ENCODE measurements around the gene TNFRSF18.

DNA sequence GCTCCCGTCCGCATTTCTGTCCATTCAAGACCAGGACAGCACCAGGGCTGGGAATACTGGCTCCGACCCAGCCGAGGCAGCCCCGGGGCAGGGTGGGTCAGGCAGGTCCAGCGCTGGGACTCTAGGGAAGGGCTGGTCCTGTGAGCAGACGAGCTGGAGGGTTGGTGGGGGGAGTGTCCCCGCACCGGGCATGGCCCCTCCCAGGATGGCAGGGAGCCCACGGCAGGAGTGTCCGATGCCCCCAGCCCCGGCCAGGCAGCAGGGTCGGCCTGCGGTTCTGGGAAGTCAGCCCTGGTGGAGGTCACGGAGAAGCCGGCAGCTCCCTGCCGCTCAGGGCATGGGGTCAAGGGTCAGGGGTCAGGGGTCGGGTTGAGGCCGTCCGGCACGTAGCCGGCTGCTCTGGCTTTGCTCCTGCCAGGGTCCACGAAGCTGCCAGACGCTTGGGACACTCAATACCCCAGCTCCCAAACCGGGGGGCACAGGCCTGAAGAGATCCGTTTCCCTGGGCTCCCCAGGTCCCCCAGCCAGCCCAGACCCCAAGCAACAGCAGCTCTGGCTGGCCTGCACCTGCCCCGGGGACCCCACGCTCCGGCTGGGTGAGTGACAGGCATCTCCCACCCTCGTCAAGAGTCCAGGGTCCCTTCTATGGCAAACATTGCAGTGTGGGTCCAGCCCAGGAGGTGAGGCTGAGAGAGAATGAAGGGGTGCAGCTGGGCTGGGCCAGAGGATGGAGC lies 33.4 kb upstream of the TNFRSF18 start:
- TF ChIP-seq POLR2AphosphoS5 (IDR thresholded peaks at IDR 0.05; ENCODE audit: low read depth, low read length) (no peak), TAF1 (IDR thresholded peaks at IDR 0.05; ENCODE audit: borderline replicate concordance, insufficient read depth, low read length) (no peak), SIN3A (IDR thresholded peaks at IDR 0.05; ENCODE audit: borderline replicate concordance, insufficient read depth, low read length) (no peak), FOXP2 (optimal IDR thresholded peaks at IDR 0.05; ENCODE audit: borderline replicate concordance, extremely low read depth, extremely low read length, insufficient read depth) (no peak)
- TF ChIP-seq, protein P1, sequence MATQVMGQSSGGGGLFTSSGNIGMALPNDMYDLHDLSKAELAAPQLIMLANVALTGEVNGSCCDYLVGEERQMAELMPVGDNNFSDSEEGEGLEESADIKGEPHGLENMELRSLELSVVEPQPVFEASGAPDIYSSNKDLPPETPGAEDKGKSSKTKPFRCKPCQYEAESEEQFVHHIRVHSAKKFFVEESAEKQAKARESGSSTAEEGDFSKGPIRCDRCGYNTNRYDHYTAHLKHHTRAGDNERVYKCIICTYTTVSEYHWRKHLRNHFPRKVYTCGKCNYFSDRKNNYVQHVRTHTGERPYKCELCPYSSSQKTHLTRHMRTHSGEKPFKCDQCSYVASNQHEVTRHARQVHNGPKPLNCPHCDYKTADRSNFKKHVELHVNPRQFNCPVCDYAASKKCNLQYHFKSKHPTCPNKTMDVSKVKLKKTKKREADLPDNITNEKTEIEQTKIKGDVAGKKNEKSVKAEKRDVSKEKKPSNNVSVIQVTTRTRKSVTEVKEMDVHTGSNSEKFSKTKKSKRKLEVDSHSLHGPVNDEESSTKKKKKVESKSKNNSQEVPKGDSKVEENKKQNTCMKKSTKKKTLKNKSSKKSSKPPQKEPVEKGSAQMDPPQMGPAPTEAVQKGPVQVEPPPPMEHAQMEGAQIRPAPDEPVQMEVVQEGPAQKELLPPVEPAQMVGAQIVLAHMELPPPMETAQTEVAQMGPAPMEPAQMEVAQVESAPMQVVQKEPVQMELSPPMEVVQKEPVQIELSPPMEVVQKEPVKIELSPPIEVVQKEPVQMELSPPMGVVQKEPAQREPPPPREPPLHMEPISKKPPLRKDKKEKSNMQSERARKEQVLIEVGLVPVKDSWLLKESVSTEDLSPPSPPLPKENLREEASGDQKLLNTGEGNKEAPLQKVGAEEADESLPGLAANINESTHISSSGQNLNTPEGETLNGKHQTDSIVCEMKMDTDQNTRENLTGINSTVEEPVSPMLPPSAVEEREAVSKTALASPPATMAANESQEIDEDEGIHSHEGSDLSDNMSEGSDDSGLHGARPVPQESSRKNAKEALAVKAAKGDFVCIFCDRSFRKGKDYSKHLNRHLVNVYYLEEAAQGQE (IDR thresholded peaks at IDR 0.05; ENCODE audit: insufficient read depth in 1 of 2, low read depth in 2 of 2, low read length in 2 of 2): no peak

All from PFSK-1 (cell line).